HG03095 (cell line): ENCODE measurements around the gene NDST1.
A peak's percentile ranks its signal among the peaks of the same experiment; 100 is the strongest.

Source experiments
- ATAC-seq: cut with Tn5 transposase; IDR thresholded peaks from one replicate; pipeline ENCODE4 v1.9.1; 2021; ENCODE audit warnings: moderate library complexity; ENCODE audit not compliant: unreplicated experiment

NDST1 gene

DNA sequence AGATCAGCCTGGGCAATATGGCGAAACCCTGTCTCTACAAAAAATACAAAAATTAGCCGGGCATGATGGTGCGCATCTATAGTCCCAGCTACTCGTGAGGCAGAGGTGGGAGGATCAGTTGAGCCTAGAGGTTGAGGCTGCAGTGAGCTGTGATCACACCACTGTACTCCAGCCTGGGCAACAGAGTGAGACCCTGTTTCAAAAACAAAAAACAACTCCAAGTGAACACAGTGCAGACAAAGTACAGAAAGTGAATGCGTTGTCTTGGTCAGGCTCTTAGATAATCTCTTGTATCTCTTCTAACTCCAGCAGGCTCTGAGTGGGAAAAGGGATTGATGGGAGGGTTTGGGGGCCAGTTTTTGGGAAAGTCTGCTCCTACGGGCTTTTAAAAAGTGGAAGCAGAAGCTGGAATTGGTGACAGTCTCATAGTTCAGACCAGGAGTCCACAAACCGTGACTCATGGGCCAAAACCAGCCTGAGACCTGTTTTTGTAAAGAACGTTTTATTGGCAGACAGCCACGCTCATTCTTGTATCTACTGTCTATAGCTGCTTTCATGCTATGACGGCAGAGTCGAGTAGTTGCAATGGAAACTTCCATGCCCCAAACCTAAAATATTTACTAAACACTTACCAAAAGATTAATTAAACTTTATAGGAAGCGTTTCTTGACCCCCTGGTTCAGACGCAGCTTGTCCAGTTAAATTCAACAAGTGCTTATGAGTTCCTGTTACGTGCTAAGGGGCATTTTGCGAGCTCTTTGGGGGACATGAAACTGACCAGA is 32.9 kb downstream of the NDST1 start:
- no peak for ATAC-seq

DNA sequence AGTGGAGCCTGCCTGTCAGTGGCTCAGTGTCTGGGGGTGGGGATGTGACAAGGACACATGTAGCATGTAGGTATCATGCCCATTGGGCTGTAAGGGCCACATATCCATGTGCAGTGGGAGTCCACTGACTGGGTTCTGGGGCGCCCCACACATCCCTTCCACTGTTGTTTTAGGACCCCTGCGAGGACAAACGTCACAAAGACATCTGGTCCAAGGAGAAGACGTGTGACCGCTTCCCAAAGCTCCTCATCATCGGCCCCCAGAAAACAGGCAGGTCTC is 33.4 kb downstream of the NDST1 start:
- no peak for ATAC-seq

DNA sequence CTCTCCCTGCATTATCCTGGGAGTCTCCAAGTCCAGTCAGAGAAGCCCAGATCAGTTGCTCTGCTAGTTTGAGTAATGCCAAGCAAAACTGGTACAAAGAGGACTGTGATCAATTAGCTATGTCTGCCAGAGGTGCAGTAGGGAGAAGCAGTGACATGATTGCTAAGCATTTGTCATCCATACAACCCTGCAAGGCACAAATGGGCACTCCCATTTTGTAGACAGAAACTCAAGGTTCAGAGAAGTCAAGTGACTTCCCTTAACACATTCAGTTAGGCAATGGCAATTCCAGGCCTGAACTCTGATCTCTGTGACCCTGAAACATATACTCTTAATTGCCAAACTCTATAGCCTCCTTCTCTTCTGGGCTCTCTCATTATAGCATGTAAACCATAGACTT is 34.0 kb downstream of the NDST1 start:
- ATAC-seq, result no peak

DNA sequence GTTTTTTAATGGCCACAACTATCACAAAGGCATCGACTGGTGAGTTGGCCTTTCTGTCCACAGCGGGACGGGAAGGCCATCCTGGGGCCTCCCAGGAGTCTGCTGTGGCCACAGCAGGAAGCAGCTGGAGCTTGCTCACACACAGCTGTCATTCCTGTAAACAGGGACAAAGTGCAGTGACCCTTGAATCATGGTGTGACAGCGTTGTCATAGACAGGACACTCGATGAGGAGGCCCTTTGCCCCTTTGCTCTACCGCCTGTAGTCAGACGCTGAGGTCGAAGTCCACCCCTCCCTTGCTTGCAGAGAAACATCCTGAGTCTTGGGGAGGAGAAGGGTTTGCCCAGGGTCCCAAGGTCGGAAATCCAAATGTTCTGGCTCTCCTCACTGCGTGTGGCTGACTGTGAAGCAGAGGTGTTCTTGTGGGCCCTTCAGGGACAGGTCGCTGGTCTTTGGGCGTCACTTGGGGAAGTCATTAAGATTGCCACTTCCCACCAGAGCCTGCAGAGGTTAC is 35.1 kb downstream of the NDST1 start:
- no peak for ATAC-seq

DNA sequence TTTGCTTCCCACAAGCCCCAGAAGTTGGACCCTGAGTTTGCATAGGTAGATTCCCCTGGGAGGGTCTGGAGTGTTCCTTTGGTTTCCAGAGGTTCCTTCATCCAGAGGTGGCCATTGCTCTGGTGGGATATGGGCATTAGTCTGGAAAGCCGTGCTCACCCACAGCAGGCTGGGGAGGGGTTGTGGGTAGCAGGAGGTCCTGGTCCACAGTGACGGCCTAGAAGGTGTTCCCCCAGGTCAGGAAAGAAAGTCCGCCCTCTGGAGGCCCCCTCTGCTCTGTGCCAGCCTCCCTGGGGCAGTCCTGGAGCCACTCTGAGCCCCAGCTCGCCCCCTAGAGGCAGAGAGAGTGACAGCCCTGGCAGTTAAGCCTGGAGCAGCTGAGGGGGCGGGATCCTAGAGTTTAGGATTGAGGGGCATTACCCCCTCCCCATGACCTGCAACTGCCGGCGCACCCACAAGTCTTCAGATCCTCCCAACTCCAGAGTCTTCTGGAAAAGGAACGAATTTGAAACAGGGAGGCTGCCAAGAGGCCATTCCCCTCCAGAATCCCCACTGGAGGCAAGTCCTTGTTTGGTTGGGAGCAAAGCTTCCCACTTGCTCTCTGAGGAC is 36.8 kb downstream of the NDST1 start:
- peak; percentile 90 for ATAC-seq

DNA sequence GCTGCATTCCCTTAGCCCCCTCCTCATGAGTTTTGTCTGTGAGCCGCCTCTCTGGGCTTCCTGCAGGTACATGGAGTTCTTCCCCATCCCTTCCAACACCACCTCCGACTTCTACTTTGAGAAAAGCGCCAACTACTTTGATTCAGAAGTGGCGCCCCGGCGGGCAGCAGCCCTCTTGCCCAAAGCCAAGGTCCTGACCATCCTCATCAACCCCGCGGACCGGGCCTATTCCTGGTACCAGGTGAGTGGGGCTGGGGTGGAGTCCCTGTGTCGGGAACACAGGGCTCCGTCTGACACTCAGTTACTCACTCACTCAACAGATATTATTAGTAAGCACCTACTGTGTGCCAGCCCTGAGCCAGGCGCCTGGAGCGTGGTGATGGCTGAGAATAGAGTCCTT is 37.3 kb downstream of the NDST1 start:
- ATAC-seq, result no peak

DNA sequence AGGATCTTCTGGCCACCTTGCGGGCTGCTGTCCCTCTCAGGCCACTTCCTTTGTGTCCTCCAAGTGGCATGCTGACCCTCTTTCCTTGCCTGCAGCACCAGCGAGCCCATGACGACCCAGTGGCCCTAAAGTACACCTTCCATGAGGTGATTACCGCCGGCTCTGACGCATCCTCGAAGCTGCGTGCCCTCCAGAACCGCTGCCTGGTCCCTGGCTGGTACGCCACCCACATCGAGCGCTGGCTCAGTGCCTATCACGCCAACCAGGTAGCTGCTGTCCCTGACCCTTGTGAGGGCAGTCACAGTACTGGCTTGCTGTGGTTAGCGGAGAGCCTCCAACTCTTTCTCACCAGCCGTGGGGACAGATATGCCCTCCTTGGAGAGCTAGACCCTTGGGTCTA is 40.2 kb downstream of the NDST1 start:
- no peak for ATAC-seq

DNA sequence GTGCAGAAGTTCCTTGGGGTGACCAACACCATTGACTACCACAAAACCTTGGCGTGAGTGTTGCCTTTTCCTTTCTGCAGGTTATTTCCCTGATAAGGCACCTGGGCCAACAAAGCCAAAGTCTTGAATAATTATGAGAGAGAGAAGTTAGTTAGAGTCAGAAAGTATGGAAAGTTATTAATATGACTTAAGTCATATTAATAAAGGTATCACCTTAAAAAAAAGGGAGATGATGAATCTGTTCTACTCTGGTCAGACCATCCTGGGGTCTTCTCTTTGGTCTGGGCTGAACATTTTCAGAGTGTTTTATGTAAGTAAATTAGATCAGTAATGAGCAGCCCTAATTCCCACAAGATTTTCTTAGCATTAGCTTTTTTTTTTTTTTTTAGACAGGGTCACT is 41.8 kb downstream of the NDST1 start:
- ATAC-seq, result no peak

DNA sequence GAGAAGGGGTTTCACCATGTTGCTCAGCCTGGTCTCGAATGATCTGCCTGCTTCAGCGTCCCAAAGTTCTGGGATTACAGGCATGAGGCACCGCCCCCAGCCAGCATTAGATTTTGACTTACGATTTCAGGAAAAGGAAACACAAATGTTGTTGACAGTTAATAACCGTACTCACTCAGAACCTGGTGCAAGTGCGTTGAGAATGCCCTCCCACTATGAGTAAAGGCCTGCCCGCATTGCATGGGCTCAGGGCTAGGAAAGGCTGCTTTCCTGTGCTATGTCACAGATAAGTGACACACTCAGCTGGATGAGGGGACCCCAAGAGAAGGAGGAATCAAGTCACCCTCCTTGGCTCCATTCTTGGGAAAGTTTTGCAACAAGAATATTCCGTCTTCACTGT is 42.4 kb downstream of the NDST1 start:
- no peak for ATAC-seq

DNA sequence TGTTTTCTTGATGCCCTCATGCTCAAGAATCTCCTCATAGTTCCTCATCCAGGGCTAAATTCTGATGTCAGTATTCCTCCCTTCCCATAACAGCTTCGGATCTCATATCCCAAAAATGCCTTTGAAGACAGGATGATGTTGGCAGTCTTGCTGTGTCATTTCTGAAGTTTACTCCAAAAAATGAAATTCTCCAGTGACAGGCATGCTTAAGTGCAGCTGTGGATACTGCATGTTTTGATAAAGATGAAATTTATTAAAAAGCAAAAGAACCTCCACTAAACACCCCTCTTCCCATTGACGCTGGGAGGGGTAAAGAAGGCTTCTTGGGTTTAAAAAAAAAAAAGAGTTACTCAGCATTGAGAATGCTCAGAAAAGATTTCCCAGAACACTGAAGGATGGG is 43.1 kb downstream of the NDST1 start:
- no peak for ATAC-seq

DNA sequence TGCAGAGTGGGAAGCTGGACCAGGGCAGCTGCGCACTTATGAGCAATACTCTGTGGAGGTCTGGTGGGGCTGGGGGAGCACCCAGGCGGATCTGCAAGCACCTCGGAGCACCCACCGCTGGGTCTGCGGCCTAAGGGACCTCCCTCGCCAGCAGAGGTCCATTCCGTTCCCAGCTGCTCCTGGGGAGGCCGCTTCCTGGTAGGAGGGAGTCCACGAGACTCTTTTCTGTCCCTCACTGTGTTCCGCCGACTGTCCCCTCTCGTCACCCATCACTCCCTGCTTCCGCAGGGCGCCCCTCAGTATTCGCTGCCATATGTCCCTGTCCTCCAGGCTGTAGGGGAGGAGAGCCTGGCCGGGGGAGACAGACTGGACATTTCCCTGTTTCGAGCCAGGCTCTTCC is 45.5 kb downstream of the NDST1 start:
- ATAC-seq, result no peak

DNA sequence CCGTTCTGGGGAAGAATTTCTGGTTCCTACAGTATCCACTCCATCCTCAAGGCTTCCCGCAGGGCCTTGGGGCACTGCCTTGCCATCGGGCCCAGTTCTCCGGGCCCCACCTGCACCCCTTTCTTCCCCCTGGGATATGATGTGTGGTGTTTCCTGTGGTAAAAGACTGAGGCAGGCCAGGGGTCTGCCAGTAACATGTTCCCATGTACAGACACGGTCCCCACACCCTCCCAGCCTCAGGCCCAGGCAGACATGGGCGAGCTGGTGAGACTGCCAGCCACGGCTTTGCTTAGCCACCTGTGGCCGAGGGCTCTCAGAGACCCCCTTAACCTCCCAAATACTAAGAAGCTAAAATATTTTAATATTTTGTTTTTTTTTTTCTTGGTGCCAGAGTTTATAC is 46.0 kb downstream of the NDST1 start:
- ATAC-seq, result no peak

DNA sequence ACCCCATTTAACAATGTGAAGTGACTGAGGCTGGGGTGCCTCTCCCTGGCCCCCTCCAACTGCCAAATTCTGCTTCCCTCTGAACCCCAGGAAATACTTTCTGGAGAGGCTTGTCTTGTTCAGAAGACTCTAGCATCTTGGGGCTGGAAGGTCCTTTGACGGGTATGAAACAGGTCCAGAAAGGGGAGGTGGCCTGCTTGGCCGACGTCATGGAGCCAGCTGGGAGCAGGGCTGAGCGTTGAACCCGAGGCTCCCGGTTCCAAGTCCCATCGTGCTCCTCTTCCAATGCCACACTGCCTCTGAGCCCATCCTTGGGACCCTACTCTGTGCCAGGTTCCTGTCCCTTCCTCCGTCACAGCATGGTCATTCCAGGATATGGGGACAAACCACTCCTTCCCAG is 46.9 kb downstream of the NDST1 start:
- ATAC-seq, result no peak

DNA sequence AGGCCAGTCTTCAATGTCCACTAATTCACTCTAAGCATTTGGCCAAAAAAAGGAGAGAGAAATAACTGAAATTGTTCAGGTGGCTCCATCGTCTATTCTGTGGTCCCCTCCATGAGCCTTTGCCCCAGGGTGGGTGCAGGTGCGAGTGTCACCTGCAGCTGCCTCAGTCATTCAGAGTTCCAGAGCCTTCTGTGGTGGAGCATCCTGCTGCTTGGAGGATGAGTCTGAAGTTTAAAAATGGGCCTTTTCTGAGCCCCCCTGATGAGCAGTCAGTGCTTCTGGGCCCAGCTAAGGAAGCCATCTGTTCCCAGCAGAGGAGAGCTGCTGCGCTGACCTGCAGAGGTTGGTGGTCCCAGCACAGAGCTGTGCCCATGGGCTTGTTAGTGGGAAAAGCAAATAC is 48.2 kb downstream of the NDST1 start:
- no peak for ATAC-seq

DNA sequence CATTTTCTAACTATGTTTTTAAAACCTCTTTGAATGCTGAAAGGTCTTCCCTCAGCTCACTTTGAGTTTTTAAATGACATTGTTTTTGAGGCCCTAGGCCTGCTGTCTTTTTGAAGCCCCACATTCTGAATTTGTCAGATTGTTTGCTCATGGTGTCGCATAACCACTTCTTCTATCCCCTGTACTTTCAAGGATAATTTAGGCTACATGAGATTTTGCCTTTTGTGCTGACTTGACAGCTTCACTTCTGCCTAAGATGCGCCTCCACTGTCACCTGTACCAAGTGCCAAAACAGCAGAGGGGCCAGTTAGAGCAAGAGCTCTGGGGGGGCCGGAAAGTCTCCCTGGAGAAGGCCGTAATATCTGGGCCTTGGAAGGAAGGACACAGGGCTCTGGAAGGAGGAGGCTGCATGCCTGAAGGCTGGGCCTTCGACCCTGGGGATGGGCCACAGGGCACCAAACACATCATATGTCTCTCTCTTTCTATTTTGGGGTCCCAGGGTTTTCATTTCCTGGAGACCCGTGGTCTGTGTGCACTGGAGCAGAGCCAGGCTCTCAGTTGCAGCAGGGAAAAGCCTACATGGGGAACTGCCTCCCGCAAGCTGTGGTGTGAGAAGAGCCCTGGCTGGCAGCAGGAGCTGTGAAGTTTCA is 49.1 kb downstream of the NDST1 start:
- ATAC-seq, result no peak

DNA sequence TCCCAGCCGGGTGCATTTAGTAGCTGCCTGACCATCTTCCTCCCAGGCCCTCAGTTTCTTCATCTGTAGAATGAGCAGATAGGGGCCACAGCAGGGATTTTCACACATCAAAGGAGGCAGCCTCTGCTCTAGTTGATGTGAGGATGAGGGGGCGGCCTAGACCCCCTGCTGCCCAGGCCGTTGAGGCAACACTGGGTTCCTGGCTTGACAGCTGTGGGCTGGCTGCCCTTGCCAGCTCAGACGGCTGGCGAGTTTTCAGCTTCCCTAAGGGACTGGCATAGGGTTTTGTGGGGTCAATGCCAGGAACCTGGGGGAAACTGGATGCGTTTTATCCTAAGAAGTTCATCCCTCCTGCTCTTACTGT is 49.6 kb downstream of the NDST1 start:
- no peak for ATAC-seq

DNA sequence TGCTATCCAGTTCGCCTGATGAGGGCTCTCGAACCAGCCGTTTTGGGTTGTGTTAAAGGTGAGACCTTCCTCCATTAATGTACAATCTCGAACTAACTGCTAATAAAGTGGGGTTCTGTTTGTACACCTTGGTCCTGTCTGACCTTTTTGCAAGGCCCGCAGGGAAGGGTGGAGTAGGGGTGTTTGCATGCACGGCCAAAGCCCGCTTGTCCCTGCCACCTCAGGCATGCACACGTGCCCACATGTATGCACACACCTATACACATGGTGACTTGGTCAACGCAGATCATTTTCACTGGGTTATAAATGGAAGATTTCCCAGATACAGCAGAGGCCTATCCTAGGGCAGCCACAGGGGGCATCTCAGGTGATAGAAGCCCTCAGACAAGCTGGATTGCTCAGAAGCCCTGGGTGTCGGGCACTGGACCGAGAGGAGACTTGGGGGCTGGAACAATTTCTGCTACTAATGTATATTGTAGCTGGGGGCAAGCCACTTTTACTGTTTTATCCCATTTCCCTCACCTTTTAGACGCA is 50.2 kb downstream of the NDST1 start:
- ATAC-seq, result no peak

DNA sequence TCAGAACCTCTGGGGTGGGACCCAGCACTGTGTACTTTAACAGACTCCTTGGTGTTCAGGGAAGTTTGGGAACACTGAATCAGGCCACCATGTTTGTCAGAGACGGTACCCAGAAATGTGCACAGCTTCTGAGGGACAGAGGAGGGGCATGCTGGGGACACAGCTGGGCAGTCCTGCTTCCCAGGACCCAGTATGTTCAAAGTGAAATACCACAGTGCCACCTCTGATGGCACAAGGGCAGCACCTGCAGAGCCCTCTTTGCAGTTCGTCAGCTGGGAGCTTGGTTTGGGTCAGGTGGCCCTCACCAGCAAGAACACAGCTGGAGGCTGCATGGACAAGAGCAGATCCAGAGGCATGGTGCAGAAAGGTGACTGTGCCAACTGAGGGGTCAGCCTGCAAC is 51.2 kb downstream of the NDST1 start:
- ATAC-seq, result no peak

DNA sequence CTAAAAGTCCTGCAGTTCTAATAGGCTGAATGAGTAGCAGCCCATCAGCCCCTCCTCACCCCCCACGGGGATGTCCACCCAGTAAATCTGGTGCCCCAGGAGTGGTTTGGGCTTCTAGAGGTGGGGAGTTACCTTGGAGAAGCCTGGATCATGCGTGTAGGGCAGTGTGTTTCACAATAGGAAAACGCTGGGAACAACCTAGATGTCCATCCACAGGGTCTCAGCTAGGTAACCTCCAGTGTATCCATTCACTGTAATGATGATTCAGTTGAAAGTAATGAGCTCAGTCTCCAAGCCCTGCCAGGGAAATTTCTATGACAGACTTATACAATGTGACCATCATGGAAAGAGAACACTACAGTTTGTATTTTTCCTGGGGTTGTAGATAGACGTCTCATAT is 51.8 kb downstream of the NDST1 start:
- ATAC-seq, result no peak

DNA sequence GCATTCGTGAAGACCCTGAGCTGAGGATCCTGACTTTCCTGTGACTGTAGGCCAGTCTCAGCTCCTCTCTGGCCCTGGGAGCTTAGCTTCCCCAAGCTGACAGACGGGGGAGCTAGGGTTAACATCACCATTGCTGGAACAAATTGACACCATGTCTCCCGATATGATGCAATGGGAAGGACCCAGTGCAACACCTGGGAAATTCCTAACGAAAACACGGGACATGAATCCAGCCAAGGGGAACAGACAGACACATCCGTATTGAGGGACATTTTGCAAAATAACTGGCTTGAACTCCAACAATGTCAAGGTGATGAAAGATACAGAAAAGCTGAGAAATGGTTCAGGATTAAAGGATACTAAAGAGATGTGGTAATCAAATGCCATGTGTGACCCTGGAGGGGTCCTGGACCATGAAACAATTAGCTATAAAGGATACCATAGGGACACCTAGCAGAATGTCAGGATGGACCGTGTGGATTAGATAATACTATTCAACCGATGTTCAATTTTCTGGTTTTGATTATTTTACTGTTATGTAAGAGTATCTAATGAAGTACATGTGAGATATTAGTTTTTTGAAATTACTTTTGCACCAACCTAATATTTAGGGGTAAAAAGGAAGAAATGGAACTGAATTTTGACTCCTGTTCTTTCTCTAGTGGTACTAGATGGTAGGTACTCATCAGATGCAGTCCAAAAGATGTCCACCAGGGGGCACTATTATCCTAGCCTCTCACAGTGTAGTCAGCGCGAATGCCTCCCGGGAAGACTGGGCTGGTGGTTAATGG is 52.7 kb downstream of the NDST1 start:
- ATAC-seq, result peak; percentile 63

DNA sequence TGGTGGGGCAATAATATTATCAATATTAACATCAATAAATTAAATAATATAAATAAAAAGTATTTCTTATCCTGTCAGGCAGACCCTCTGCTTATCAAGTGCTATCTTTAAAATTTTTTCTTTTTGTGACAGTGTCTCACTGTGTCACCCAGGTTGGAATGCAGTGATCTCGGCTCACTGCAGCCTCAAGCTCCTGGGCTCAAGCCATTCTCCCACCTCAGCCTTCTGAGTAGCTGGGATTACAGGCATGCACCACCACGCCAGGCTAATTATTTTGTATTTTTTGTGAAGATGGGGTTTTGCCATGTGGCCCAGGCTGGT is 53.2 kb downstream of the NDST1 start:
- ATAC-seq, result no peak
